Hypothalamus (tissue), 51 donors: Measurements from ENCODE around the gene RPH3AL.
A peak's percentile ranks its signal among the peaks of the same experiment; 100 is the strongest.

ENCODE experiments used
- DNase-seq, 51 donors: peaks; one replicate each; lab custom pipeline; 2025; lab: John Stamatoyannopoulos, UW

The RPH3AL gene

GRCh38 chr17:193841-194806, 158.5 kb downstream of the RPH3AL start:
- peak in 23 of 51 donors; percentile 13 to 66 (median 42) for DNase-seq

GRCh38 chr17:193426-193810, 159.2 kb downstream of the RPH3AL start:
- DNase-seq = no peak

GRCh38 chr17:192666-193425, 159.8 kb downstream of the RPH3AL start:
- DNase-seq = no peak

GRCh38 chr17:189444-189843, 163.2 kb downstream of the RPH3AL start:
- no peak for DNase-seq

GRCh38 chr17:187130-187529, 165.5 kb downstream of the RPH3AL start:
- DNase-seq = no peak

- DNase-seq = no peak
Observed at GRCh38 chr17:185445-186138, 167.0 kb downstream of the RPH3AL start.

GRCh38 chr17:183021-183420, 169.6 kb downstream of the RPH3AL start:
- DNase-seq = no peak

- no peak for DNase-seq
Observed at GRCh38 chr17:182050-182751, 170.4 kb downstream of the RPH3AL start.

GRCh38 chr17:181245-182049, 171.2 kb downstream of the RPH3AL start, which contains the start of gene DOC2B:
DOC2B (minus strand) TSS chr17:181650; CDS start chr17:181479, 171 bp downstream.
- DNase-seq = peak in 22 of 51 donors; percentile 8 to 63 (median 31)

GRCh38 chr17:180381-181244, 172.0 kb downstream of the RPH3AL start:
- DNase-seq = peak in 7 of 51 donors; percentile 12 to 39 (median 29)

- DNase-seq = peak in 8 of 51 donors; percentile 4 to 45 (median 28)
Observed at GRCh38 chr17:179781-180380, 172.7 kb downstream of the RPH3AL start.

- DNase-seq = no peak
Observed at GRCh38 chr17:179066-179432, 173.6 kb downstream of the RPH3AL start.

- DNase-seq = no peak
Observed at GRCh38 chr17:178292-179065, 174.1 kb downstream of the RPH3AL start.

GRCh38 chr17:177762-178161, 174.8 kb downstream of the RPH3AL start:
- no peak for DNase-seq

- no peak for DNase-seq
Observed at GRCh38 chr17:177155-177554, 175.5 kb downstream of the RPH3AL start.

- no peak for DNase-seq
Observed at GRCh38 chr17:173166-173911, 179.3 kb downstream of the RPH3AL start.
